Measurements from ENCODE around the gene TGFBRAP1.
A peak's percentile ranks its signal among the peaks of the same experiment; 100 is the strongest.

The TGFBRAP1 gene

GRCh38 chr2:105237045-105237765 lies 92.3 kb downstream of the TGFBRAP1 start:
- DNase-seq, result no peak

DNA sequence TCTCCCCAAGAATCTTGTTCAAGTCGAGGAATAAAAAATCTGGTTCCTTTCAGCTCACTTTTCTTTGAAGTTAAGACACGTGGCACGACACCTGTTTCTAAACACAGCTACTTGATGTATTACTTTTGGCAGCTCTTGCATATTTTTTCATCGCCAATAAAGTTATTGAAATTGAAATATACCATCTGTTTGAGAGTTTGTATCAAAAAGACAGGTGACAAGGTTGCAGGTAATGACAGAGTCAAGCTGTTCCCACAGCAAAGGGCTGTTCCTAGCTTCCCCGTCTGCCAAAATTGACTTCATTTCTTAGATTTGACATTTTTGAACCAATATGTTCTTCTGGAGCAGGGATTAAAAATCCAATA lies 93.5 kb downstream of the TGFBRAP1 start:
- DNase-seq, result no peak

GRCh38 chr2:105235388-105236059 lies 94.0 kb downstream of the TGFBRAP1 start:
- peak; percentile 78 for DNase-seq

- no peak for DNase-seq
Observed at GRCh38 chr2:105231232-105231619, 98.3 kb downstream of the TGFBRAP1 start.

GRCh38 chr2:105224444-105224843 lies 105.1 kb downstream of the TGFBRAP1 start:
- no peak for DNase-seq

- no peak for DNase-seq
Observed at GRCh38 chr2:105220604-105221003, 108.9 kb downstream of the TGFBRAP1 start.

DNA sequence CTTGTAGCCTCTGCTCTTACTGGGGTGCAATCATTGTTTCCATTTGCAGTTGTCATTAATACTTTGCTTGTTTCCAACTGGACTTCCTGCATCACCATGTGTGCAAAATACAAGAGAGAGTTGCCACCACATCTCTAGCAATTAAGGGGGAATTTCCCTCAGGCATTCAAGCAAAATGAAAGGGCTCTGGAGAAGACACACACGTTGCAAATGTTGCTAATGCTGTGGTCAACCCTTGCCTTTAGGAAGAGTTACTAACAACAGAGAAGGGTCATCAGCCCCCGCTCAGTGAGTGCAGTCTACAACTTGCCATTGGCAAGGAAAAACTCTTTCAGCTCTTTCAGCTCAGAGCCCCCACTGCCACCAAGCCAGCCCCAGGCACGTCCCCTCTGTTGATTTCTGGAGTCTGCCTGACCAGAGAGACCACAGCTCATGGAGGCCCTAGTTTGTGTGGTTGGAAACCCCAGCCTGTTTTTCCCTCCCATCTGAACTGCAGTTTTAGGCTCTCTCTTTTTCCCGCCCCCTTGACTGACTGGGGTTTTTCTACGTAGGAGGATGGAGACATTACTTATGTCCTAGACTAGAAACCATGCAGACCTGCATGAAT lies 113.8 kb downstream of the TGFBRAP1 start:
- DNase-seq, result no peak

Data from fibroblast of skin of back (primary cell).